Panc1 (cell line): ENCODE data around the gene PRKAG3. TPM values are rescaled to one million over a fixed set of nuclear protein-coding genes. Genes with fewer than 3 reads are reported as not detected.

Experiments used
- ATAC-seq: fragments of 200-7000 bp; cut with Tn5 transposase; 2 replicates; pipeline ENCODE4 v1.9.1; 2020; ENCODE audit warnings: mild to moderate bottlenecking, moderate library complexity
- BruUV-seq: library from RNA; stranded (reverse); fragments of 400-500 nt; replicated peaks from 2 replicates; lab custom pipeline; 2021; lab: Mats Ljungman, UMichigan
- CTCF ChIA-PET: fragments of 300-600 bp; sonication (Branson Sonifier 250); formaldehyde crosslinking; loops from one replicate; lab custom pipeline; 2022; ENCODE audit warnings: antibody characterized with exemption; lab: Charles Lee
- POLR2A ChIA-PET: fragments of 300-600 bp; sonication (Branson Sonifier 250); formaldehyde crosslinking; loops from one replicate; lab custom pipeline; 2022; ENCODE audit warnings: antibody characterized with exemption; lab: Charles Lee
- DNase-seq: peaks from one replicate; pipeline ENCODE4 v3.0.0-alpha.2; 2010; ENCODE audit warnings: low read depth, low spot score
- H3K27ac ChIP-seq: 2 replicates; pipeline ENCODE4 v1.5.1; 2011; ENCODE audit warnings: mild to moderate bottlenecking, low read length, inconsistent platforms
- H3K27me3 ChIP-seq: fragments of 200-500 bp; sonication (Bioruptor generic); 2 replicates; pipeline ENCODE4 v1.6.0; 2014; ENCODE audit warnings: low read length, inconsistent platforms; ENCODE audit not compliant: control insufficient read depth, insufficient read depth
- H3K36me3 ChIP-seq: fragments of 200-500 bp; sonication (Bioruptor generic); 2 replicates; pipeline ENCODE4 v1.5.1; 2014; ENCODE audit warnings: inconsistent platforms, mild to moderate bottlenecking, low read length, moderate library complexity; ENCODE audit not compliant: control insufficient read depth, insufficient read depth
- H3K4me1 ChIP-seq: 2 replicates; pipeline ENCODE4 v1.5.1; 2011; ENCODE audit warnings: inconsistent platforms, mild to moderate bottlenecking, low read length, moderate library complexity; ENCODE audit not compliant: control insufficient read depth, insufficient read depth
- H3K4me3 ChIP-seq, 2 experiments: 2 replicates each; pipeline ENCODE4 v1.5.1; 2011 to 2012; ENCODE audit warnings: low read depth in 2 of 2, low read length in 2 of 2, mild to moderate bottlenecking in 2 of 2, inconsistent platforms in 1 of 2, moderate library complexity in 1 of 2
- H3K9me3 ChIP-seq: fragments of 200-500 bp; sonication (Bioruptor generic); 2 replicates; pipeline ENCODE4 v1.5.1; 2014; ENCODE audit warnings: low read depth, mild to moderate bottlenecking, inconsistent platforms, low read length, moderate library complexity; ENCODE audit not compliant: control insufficient read depth, insufficient read depth
- POLR2AphosphoS5 ChIP-seq: IDR thresholded peaks from 2 replicates; pipeline ENCODE4 v1.6.1; 2012; ENCODE audit warnings: mild to moderate bottlenecking, low read depth, low read length, moderate library complexity
- SIN3A ChIP-seq: IDR thresholded peaks from 2 replicates; pipeline ENCODE4 v1.6.1; 2012; ENCODE audit warnings: low read depth, mild to moderate bottlenecking, low read length, moderate library complexity, borderline replicate concordance; ENCODE audit not compliant: insufficient read depth
- TCF7L2 ChIP-seq: IDR thresholded peaks from 2 replicates; pipeline ENCODE4 v1.6.1; 2011; ENCODE audit warnings: mild to moderate bottlenecking, low read depth, low read length, inconsistent platforms
- in situ Hi-C: cut with HindIII; loops from 2 replicates; pipeline ENCODE4 v1.10.0; 2016; ENCODE audit warnings: low sequenced_read_pairs, low pct_unique_long_range_greater_than_20kb
- intact Hi-C: fragments of 100-400 bp; cut with micrococcal nuclease; formaldehyde crosslinking; loops from one replicate; pipeline ENCODE4 v1.10.0; 2022; ENCODE audit not compliant: unreplicated experiment
- total RNA-seq: library from RNA; stranded (reverse); gene quantifications from one replicate; pipeline ENCODE4 v1.2.1, GENCODE V29; 2021; ENCODE audit not compliant: unreplicated experiment
- TF ChIP-seq, protein P1 (sequence below), 2 experiments: IDR thresholded peaks; 2 replicates each; pipeline ENCODE4 v1.6.1; 2011 to 2012; ENCODE audit warnings: low read depth in 2 of 2, control low read depth in 1 of 2, low read length in 1 of 2, mild to moderate bottlenecking in 1 of 2, moderate library complexity in 1 of 2; ENCODE audit not compliant: insufficient read depth in 1 of 2
- TF ChIP-seq, protein P2 (sequence below): fragments of 450-650 bp; IDR thresholded peaks from 2 replicates; pipeline ENCODE4 v1.5.1; 2017; ENCODE audit warnings: mild to moderate bottlenecking

The PRKAG3 gene
- total RNA-seq, 1 experiment from 2014 or later, result not detected

DNA sequence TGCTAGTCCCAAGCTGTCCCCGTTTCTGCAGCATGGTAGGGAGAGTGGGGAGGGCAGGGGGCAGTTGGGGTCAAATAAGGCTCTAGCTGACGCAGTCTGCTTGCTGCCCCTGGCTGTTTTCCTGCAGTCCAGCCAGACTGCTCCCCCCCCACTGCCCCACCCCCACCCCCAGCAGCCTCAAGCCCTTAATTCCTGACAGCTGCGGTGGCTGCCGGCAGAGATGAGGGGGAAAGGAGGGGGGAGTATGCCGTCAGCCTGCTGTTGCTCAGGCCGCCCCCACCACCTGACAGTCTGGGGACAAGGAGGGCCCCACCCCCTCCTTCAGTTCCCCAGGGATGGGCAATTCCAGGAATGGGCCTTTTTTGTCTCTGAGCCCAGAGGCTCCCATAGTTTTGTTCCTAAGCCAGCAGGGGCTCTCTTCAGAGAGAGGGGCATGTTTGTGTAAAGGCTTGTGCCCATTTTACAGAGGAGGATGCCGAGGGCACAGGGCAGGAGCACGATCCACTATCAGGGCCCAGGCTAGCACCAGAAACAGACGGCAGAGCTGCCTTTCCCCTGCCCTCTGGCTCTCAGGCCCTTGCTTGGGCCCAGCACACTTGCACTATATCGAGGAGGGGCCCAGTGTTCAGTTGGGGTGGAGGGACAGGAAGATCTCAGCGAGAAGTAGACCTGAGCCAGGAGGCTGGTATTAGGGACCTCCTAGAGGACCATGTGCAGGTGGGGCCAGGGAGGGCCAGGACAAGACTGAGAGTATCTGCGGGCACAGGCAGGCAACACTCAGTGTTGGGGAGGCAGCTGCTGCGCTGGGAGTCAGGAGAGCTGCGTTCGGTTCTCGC lies 47.5 kb upstream of the PRKAG3 start:
- Histone ChIP-seq H3K27me3 (no peaks in the 10 kb centered on the region), H3K4me3 (no peak overlapping the region), H3K4me1 (peaks cover 28% of the 10 kb centered on the region), H3K9me3 (no peaks in the 10 kb centered on the region), H3K27ac (0 out of 2 replicates have a peak overlapping the region, but pooled peaks have one; percentile 39), H3K36me3 (no peaks in the 10 kb centered on the region)
- intact Hi-C loops (no loop called here), in situ Hi-C loops (no loop called here)
- TF ChIP-seq, protein P1, sequence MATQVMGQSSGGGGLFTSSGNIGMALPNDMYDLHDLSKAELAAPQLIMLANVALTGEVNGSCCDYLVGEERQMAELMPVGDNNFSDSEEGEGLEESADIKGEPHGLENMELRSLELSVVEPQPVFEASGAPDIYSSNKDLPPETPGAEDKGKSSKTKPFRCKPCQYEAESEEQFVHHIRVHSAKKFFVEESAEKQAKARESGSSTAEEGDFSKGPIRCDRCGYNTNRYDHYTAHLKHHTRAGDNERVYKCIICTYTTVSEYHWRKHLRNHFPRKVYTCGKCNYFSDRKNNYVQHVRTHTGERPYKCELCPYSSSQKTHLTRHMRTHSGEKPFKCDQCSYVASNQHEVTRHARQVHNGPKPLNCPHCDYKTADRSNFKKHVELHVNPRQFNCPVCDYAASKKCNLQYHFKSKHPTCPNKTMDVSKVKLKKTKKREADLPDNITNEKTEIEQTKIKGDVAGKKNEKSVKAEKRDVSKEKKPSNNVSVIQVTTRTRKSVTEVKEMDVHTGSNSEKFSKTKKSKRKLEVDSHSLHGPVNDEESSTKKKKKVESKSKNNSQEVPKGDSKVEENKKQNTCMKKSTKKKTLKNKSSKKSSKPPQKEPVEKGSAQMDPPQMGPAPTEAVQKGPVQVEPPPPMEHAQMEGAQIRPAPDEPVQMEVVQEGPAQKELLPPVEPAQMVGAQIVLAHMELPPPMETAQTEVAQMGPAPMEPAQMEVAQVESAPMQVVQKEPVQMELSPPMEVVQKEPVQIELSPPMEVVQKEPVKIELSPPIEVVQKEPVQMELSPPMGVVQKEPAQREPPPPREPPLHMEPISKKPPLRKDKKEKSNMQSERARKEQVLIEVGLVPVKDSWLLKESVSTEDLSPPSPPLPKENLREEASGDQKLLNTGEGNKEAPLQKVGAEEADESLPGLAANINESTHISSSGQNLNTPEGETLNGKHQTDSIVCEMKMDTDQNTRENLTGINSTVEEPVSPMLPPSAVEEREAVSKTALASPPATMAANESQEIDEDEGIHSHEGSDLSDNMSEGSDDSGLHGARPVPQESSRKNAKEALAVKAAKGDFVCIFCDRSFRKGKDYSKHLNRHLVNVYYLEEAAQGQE (IDR thresholded peaks at IDR 0.05; ENCODE audit: insufficient read depth in 1 of 2, low read depth in 2 of 2, low read length in 1 of 2), result no peak
- no peak for TF ChIP-seq TCF7L2
- TF ChIP-seq, protein P2, sequence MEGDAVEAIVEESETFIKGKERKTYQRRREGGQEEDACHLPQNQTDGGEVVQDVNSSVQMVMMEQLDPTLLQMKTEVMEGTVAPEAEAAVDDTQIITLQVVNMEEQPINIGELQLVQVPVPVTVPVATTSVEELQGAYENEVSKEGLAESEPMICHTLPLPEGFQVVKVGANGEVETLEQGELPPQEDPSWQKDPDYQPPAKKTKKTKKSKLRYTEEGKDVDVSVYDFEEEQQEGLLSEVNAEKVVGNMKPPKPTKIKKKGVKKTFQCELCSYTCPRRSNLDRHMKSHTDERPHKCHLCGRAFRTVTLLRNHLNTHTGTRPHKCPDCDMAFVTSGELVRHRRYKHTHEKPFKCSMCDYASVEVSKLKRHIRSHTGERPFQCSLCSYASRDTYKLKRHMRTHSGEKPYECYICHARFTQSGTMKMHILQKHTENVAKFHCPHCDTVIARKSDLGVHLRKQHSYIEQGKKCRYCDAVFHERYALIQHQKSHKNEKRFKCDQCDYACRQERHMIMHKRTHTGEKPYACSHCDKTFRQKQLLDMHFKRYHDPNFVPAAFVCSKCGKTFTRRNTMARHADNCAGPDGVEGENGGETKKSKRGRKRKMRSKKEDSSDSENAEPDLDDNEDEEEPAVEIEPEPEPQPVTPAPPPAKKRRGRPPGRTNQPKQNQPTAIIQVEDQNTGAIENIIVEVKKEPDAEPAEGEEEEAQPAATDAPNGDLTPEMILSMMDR, result no peak
- no peak for TF ChIP-seq SIN3A
- TF ChIP-seq POLR2AphosphoS5, result no peak
- no TSS peak for BruUV-seq
- DNase-seq (no peak), ATAC-seq (no peak)
- ChIA-PET CTCF (interaction anchor here (1.0 to 6.0 kb wide), 2 partner anchors 15 to 19 kb away, joined by 3 to 102 read pairs; no protein-coding TSS in a partner anchor), POLR2A (no interaction called here)

GRCh38 chr2:218878486-218878885 lies 46.9 kb upstream of the PRKAG3 start:
- TF ChIP-seq POLR2AphosphoS5 (no peak), TCF7L2 (no peak), SIN3A (no peak)
- TF ChIP-seq, protein P1 (IDR thresholded peaks at IDR 0.05; ENCODE audit: insufficient read depth in 1 of 2, low read depth in 2 of 2, low read length in 1 of 2), result no peak
- TF ChIP-seq, protein P2, result no peak
- Histone ChIP-seq H3K27me3 (no peaks in the 10 kb centered on the region), H3K27ac (0 out of 2 replicates have a peak overlapping the region, but pooled peaks have one; percentile 12), H3K4me1 (peaks cover 28% of the 10 kb centered on the region), H3K4me3 (no peak overlapping the region), H3K9me3 (no peaks in the 10 kb centered on the region), H3K36me3 (no peaks in the 10 kb centered on the region)
- in situ Hi-C loops, result no loop called here
- no TSS peak for BruUV-seq
- intact Hi-C loops, result no loop called here
- ChIA-PET CTCF (interaction anchor here (3.0 to 6.0 kb wide), 2 partner anchors 20 to 102 kb away, joined by 11 to 102 read pairs; no protein-coding TSS in a partner anchor), POLR2A (no interaction called here)
- ATAC-seq, result no peak
- DNase-seq, result no peak
